Kidney tubule cell (primary cell): ENCODE results near the gene KYNU.
"Not testable (repeated sequence)": the region's sequence is repeated elsewhere in the genome, so short reads cannot be mapped to it uniquely, and the experiment has no call there.

Experiments used
- DNase-seq: peaks from one replicate; pipeline ENCODE4 v3.0.0-alpha.2; 2018; ENCODE audit warnings: low spot score

KYNU gene

DNA sequence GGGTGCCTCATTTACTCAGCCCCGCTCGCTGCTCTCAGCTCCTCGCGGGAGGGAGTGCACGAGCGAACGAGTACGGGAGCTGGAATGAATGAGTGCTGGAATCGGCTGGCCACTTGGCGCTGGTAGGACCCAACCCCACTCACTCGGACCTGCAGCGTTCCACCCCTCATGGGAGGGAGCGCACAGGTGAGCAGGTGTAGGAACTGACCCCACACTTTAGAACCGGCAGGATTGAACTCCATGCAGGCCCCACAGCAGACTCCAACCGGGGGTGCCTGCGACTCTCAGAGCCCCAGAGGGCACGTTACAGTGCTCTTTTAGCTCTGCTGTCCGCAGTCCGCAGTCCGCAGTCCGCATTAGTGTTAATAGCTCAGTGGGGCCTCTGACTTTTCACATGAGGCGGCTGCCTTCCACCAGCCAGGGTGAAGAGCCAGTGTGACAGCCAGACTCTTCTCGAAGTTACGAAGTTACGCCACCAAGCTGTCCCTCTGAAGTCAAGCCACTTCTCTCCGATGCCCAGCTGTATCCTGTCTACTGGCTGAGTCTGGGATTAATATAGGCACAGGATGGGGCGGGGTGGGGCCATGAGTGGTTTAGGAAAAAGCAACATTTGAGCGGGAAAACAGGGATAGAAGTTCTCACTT lies 149.1 kb downstream of the KYNU start:
- DNase-seq: no peak

DNA sequence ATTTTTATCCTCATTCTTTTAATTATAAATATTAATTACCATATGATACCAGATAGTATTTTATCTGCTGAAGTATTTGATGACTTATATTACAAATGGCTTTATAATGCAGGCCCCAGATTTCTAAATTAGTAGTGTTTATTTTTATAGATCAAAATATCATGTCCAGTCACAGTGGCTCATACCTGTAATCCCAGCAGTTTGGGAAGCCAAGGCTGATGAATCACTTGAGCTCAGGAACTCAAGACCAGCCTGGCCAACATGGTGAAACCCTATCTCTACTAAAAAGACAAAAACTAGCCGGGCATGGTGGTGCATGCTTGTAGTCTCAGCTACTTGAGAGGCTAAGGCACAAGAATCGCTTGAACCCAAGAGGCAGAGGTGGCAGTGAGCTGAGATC lies 151.7 kb downstream of the KYNU start:
- no peak for DNase-seq

DNA sequence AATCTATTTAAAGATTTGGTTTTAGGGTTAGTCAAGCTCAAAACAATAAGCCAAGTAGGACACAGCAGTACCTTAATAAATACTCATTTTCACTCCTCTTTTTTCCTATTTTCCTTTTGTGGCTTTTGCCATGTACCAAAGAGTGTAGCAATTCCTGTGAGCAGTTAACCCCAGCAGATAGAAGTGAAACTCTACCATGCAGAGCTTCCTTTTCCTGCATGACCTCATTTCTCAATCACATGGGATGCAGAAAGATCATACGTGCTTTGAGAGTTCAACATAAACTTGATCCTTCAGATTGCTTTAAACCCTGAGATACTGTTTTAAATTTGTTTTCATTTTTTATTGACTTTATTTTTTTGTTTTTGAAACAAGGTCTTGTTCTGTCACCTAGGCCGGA lies 152.7 kb downstream of the KYNU start:
- peak; percentile 22 for DNase-seq

DNA sequence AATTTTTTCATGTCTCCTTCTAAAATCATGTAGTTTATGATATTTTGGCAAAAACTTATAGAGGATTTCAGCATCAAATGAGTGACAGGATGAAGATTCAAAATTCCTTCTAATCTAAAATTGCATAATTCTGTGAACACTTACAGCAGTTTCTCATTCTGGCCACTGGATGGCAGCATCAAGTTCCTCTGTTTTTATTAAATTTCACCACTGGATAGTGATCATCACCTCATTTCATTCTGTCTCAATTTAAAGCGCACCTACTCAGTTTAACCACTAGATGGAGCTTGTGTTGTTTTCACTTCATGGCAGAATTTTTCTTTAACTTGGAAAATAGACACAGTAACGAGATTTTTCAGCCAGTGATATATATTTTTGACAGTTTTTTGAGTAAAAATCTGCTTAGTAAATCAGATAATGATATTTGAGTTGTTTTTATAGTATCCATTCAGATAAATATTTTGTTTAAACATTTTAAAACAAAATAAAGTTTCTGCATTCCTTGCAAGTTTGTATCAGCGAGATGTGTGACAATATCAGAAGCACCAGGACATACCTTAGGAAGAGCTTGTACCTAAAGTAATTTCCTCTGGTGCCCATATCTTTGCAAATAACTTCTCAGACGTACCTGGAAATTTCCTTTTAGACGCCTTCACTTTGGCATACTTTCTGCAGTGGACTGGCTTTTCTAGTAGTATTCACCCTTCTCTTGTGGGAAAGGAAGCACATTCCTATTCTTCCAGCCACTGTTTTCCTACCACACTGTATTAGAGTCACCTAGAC lies 157.0 kb downstream of the KYNU start:
- DNase-seq: peak; percentile 85

DNA sequence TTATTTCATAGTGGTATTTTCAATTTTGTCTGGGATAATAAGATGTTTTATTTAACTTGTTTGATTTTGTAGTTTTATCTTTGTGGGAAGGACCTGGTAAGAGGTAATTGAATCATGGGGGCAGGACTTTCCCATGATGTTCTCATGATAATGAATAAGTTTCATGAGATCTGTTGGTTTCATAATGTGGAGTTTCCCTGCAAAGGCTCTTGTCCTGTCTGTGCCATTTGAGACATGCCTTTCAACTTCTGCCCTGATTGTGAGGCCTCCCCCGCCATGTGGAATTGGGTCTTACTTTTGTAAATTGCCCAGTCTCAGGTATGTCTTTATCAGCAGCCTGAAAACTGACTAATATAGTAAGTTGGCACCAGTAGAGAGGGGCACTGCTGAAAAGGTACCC lies 174.0 kb downstream of the KYNU start:
- DNase-seq: no peak

DNA sequence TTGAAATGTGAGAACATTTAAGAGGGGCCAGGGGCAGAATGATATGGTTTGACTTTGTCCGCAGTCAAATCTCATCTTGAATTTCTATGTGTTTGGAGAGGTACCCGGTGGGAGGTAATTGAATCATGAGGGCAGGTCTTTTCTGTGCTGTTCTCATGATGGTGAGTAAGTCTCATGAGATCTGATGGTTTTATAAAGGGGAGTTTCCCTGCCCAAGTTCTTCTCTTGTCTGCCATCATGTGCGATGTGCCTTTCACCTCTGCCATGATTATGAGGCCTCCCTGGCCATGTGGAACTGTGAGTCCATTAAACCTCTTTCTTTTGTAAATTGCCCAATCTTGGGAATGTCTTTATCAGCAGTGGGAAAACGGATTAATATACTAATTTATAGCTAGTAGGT lies 176.0 kb downstream of the KYNU start:
- DNase-seq: not testable (repeated sequence)

DNA sequence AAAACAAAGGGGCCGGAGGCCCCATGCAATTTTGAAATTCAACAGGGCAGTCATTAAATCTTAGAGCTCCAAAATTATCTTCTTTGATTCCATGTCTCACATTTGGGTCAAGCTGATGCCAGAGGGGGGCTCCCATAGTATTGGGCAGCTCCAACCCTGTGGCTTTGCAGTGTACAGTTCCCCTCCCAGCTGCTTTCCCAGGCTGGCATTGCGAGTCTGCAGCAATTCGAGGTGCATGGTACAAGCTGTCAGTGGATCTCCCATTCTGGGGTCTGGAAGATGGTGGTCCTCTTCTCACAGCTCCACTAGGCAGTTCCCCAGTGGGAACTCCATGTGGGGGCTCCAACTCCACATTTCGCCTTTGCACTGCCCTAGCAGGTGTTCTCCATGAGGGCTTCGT lies 179.1 kb downstream of the KYNU start:
- DNase-seq: no peak

DNA sequence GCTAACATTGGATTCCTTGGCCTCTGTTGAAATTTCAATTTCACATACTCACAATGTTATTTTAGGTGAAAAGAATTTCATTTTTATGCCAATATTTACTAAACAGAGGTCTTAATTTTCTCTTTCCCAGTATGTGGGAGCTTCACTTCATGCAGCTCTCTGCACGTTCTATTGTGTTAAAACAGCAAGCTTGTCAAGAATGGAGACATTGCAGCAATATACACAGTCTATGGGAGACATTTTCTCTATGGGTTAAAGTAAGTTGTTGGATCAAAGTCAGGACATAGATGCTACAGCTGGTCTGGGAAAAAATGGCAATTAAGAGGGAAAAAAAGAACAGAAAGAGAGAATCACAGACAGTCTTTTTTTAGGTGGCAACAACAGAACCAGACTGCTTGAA lies 181.4 kb downstream of the KYNU start:
- no peak for DNase-seq

DNA sequence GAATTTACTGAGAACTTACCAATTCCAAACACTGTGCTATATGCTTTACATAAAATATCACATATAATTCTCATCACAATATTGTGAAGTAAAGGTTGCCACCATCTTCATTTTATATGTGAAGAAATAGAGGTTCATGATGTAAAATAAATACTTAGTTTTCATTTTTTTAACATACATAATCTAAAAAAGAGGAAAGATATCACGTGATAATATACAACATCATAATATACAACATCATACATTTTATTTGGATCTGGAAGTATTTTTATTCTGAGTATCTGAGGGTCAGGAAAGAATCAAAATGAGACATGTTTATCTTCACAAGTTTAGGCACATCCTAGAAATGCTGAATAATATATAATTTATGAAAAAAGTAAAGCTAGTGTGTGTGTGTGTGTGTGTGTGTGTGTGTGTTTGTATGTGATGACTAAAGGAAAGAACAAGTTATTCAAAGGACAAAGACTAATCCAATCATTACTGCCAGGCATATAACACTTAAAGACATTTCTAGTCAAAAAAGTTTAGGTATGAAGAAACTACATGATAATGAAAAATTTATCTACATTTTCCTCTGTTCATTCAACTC lies 186.2 kb downstream of the KYNU start:
- DNase-seq: no peak

DNA sequence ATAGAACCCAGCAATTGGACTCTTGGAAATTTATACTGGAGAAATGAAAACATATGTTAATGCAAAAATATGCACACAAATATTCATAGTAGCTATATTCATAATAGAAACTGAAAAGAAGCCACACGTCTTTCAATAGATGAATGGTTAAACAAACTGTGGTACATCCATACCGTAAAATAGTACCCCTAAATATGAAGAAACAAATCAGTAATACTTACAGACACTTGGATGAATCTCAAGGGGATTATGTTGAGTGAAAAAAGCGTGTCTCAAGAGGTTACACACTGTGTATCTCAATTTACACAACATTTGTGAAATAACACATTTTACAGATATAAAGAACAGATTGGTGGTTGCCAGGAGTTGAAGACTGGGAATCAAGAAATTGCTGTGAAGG lies 190.6 kb downstream of the KYNU start:
- DNase-seq: no peak

DNA sequence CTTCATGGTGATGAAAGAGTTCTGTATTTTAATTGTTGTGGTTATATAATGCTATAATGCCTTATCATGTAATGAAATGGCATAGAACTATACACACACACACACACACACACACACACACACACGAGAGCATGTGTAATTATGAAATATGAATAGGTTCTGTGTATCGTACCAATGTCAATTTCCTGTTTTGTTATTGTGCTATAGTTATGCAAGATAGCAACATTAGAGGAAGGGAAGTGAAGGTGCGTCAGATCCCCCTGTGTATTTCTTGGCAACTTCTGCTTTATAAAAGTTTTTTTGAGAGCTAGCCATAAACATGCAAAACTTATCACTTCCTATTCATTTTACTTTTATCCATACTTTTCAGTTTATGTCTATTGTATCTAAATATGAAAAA lies 191.0 kb downstream of the KYNU start:
- DNase-seq: no peak

DNA sequence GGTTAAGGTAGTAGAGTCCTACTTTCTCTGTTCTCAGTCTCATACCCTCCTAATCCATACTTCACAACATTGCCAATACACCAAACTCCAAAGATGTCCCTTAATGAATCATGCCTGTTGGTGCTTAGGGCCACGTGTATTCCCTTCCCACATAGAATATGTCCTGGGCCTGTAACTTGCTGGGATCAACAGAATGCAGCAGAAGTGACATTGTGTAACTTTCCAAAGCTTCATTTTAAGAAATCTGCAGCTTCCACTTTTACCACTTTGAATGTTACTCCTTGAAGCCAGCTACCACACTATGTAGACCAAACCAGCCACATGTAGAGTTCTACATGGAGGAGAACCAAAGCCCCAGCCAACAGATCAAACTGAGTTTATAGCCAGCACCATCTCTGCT lies 193.2 kb downstream of the KYNU start:
- no peak for DNase-seq

DNA sequence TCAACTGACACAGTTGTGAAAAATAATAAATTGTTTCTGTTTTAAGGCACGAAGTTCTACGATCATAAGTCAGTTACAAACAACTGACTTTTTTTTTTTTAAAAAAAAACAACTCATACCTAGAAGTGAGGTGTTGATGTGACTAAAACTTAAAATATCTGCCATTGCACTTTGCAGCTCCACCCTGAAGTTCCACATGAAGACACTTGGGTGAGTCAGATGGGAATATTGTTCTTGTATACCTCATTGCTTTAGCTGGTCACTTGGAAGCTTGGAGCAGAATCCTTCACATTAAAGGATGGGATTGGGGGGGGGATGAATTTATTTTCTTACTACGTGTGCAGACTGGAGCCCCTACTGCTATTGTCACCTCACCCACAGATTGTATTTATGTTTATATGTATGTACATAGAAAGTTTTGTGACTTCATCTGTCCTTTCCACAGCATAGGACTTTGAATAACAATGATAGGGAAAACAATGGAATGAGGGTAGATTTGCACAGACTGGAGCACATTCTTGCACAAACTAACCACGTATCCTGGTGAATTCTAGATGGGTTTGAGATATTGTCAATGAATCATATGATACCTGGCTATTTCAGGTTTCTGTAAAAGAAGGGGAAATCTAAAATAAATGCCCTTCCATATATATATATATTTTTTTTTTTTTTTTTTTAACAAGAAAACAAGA lies 193.9 kb downstream of the KYNU start:
- DNase-seq: peak; percentile 95

DNA sequence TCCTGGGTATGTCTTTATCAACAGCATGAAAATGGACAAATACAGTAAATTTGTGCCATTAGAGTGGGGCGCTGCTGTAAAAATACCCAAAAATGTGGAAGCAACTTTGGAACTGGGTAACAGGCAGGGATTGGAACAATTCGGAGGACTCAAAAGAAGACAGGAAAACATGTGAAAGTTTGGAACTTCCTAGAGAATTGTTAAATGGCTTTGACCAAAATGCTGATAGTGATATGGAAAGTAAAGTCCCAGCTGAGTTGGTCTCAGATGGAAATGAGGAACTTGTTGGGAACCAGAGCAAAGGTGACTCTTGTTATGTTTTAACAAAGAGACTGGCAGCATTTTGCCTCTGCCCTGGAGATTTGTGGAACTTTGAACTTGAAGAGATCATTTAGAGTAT lies 197.4 kb downstream of the KYNU start:
- DNase-seq: not testable (repeated sequence)

DNA sequence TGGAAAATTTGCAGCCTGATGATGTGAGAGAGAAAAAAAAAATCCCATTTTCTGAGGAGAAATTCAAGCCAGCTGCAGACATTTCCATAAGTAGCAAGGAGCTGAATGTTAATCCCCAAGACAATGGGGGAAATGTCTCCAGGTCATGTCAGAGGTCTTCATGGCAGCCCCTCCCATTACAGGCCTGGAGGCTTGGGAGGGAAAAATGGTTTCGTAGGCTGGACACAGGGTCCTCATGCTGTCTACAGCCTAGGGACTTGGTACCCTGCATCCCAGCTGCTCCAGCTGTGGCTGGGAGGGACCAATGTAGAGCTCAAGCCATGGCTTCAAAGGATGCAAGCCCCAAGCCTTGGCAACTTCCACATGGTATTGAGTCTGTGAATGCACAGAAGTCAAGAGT lies 198.2 kb downstream of the KYNU start:
- DNase-seq: no peak

DNA sequence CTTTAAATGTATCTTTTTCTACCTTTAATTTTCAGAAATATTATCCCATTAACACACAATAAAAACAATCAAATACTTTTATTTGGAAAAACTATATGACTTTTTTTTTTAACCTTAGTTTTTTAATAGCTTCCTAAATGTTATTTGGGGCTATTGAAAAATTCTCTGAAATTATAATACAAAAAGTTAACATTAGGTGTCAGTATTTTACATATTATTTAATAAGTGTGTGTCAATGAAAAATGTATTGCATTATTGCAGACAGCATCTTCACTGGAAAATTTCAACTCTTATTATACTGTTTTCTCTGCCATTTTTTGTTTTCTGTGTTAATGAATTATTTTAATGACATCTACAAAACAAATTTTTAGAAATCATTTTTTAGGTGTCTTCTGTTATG lies 200.6 kb downstream of the KYNU start:
- DNase-seq: no peak

DNA sequence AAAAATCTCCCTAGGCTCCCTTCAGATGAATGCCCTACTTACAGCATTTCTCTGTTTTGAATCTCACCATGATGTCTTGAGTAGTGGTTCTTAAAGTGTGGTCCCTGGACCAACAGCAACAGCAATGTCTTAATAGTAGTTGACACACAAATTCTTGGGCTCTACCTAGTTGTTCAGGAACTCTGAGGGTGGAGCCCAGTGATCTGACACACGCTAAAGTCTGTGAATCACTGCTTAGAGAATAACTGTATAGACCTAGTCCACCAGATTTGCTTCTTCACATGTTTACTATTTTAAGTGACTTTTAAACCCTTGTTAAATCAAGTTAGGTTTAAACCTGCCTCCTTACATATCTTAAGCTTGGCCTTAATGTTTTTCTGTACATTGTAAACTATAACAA lies 204.2 kb downstream of the KYNU start:
- peak; percentile 40 for DNase-seq

DNA sequence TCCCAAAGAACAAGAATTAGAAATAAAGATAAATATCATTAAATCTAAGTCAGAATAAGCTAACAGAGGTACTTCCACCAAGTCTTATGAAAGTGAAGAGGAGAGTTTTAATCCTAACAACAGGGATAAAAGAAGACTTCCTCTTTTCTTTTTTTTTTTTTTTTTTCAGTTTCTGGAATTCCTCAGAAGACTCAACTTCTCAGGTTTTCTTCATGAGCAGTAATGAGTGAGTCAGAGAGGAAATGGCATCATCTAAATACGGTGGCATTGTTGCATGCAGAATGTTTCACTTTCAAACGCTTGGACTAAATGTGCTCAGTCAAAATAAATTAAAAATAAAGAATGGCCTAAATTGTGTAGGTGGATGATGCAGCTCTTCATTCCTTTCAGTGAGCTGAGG lies 206.2 kb downstream of the KYNU start:
- DNase-seq: peak; percentile 89

DNA sequence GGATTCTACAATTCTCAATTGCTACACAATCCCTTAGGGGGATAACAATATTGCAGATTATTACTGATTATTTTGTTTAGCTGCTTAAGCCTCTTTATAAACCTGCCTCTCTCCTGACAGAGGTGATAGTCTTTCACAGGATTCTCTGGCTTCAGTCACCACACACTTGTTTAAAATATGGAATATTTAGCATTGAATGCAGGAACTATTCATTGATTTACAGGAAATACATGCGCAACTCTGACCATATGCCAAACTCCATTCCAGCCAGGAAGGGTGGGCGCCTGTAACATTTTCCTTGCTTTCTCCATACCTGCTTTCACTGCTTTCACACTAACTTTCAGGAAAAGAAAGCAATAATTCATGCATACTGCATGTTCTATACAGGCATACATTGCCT lies 207.0 kb downstream of the KYNU start:
- DNase-seq: no peak

DNA sequence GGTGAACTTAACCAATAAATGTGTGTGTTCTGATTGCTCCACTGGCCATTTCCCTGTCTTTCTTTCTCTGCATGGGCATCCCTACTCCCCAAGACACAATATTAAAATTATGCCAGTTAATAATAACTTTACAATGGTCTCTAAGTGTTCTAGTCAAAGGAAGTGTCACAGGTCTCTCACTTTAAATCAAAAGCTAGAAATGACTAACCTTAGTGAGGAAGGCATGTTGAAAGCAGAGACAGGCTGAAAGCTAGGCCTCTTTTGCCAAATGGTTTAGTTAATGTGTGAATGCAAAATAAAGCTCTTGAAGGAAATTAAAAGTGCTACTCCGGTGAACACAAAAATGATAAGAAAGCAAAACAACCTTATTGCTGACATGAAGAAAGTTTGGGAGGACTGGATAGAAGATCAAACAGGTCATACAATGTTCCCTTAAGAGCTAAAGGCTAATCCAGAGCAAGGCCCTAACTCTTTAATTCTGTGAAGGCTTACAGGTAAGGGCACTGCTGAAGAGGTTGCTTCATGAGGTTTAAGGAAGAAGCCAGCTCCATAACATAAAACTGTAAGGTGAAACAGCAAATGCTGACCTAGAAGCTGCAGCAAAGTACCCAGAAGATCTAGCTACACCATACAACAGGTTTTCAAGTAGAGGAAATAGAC lies 207.8 kb downstream of the KYNU start:
- peak; percentile 1 for DNase-seq

DNA sequence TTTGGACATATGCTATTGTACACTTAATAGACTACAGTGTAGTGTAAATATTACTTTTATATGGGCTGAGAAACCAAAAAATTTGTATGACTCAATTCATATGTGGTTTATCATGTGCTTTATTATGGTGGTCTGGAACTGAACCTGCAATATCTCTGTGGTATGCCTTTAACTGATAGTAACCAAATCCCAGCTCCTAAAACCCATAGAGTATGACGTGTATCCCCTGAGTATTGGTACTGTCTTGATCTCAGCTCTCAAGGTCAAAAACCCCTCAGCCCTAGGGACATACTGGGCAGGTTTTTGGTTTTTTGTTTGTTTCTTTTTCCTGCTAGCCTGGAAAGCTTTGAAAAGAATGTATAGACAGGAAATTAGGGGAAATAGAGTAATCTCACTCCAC lies 209.6 kb downstream of the KYNU start:
- DNase-seq: no peak

DNA sequence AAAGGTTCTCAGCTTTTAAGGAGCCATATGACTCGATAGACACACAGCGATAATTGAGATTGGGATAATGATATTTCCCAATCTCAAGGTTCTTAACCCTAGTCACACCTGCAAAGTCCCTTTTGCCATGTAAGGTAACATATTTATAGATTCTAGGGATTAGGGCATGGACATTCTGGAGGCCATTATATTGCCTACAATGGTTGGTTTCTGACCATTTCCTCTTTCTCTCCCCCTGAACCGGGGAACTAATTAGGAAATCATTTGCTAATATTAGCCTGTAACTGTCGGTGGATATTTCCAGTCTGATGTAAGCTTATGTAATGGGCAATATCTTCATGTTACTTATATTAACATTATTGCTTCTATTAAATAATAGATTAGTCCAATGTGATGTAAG lies 210.9 kb downstream of the KYNU start:
- DNase-seq: no peak
